Stimulated activated CD8-positive, alpha-beta memory T cell treated with anti-CD3 and anti-CD28 coated beads, Interleukin-12 subunit alpha, Interleukin-12 subunit beta, amount 100 ng/mL, for 1 hour (primary cell): ENCODE results near the gene APOL1.
A peak's percentile ranks its signal among the peaks of the same experiment; 100 is the strongest.

Experiments used
- DNase-seq: peaks from one replicate; pipeline ENCODE4 v3.0.0-alpha.2; 2020; ENCODE audit warnings: low read depth

APOL1 gene

GRCh38 chr22:36291831-36292740, 39.2 kb downstream of the APOL1 start:
- DNase-seq = no peak

GRCh38 chr22:36292823-36293530, 40.0 kb downstream of the APOL1 start:
- no peak for DNase-seq

- no peak for DNase-seq
Measured at GRCh38 chr22:36293606-36294292, 40.8 kb downstream of the APOL1 start.

GRCh38 chr22:36294293-36294620, 41.3 kb downstream of the APOL1 start:
- no peak for DNase-seq

GRCh38 chr22:36294801-36295200, 41.9 kb downstream of the APOL1 start:
- DNase-seq = no peak

GRCh38 chr22:36295247-36295646, 42.3 kb downstream of the APOL1 start:
- DNase-seq = no peak

GRCh38 chr22:36296690-36297089, 43.8 kb downstream of the APOL1 start:
- DNase-seq = no peak

GRCh38 chr22:36297568-36297967, 44.6 kb downstream of the APOL1 start:
- no peak for DNase-seq

- no peak for DNase-seq
Measured at GRCh38 chr22:36298118-36298517, 45.2 kb downstream of the APOL1 start.

GRCh38 chr22:36298601-36299000, 45.7 kb downstream of the APOL1 start:
- no peak for DNase-seq

- no peak for DNase-seq
Measured at GRCh38 chr22:36299295-36299694, 46.4 kb downstream of the APOL1 start.

GRCh38 chr22:36299911-36300310, 47.0 kb downstream of the APOL1 start:
- DNase-seq = no peak

GRCh38 chr22:36300396-36301212, 47.7 kb downstream of the APOL1 start:
- DNase-seq = no peak

- DNase-seq = peak; percentile 80
Measured at GRCh38 chr22:36301384-36301828, 48.5 kb downstream of the APOL1 start.

- no peak for DNase-seq
Measured at GRCh38 chr22:36301851-36302250, 48.9 kb downstream of the APOL1 start.

- DNase-seq = no peak
Measured at GRCh38 chr22:36302439-36303114, 49.6 kb downstream of the APOL1 start.

- DNase-seq = no peak
Measured at GRCh38 chr22:36303115-36303467, 50.2 kb downstream of the APOL1 start.

GRCh38 chr22:36303874-36304273, 50.9 kb downstream of the APOL1 start:
- DNase-seq = no peak

- no peak for DNase-seq
Measured at GRCh38 chr22:36304429-36304828, 51.5 kb downstream of the APOL1 start.

GRCh38 chr22:36305813-36306212, 52.9 kb downstream of the APOL1 start:
- no peak for DNase-seq

- no peak for DNase-seq
Measured at GRCh38 chr22:36306227-36306626, 53.3 kb downstream of the APOL1 start.
